Sigmoid colon (tissue), 7 donors: ENCODE measurements around the gene OR2A2. TPM values are rescaled to one million over a fixed set of nuclear protein-coding genes. Genes with fewer than 3 reads are reported as not detected.

ENCODE experiments used
- DNase-seq: peaks from one replicate; pipeline ENCODE4 v3.0.0-alpha.2; 2019
- H3K27ac ChIP-seq, 4 donors: fragments of 200-600 bp; sonication (generic); one replicate each; pipeline ENCODE4 v1.5.1; 2016 to 2019; ENCODE audit warnings: mild to moderate bottlenecking in 1 of 4
- H3K27me3 ChIP-seq, 3 donors: fragments of 200-600 bp; sonication (generic); one replicate each; pipeline ENCODE4 v1.5.1; 2019; ENCODE audit warnings: mild to moderate bottlenecking in 1 of 3
- H3K36me3 ChIP-seq, 4 donors: fragments of 200-600 bp; sonication (generic); one replicate each; pipeline ENCODE4 v1.5.1; 2016 to 2019
- H3K4me1 ChIP-seq, 4 donors: fragments of 200-600 bp; sonication (generic); one replicate each; pipeline ENCODE4 v1.5.1; 2017 to 2019
- H3K4me3 ChIP-seq, 4 donors: fragments of 200-600 bp; sonication (generic); one replicate each; pipeline ENCODE4 v1.5.1; 2017 to 2019; ENCODE audit warnings: mild to moderate bottlenecking in 2 of 4, moderate library complexity in 1 of 4
- H3K9me3 ChIP-seq, 4 donors: fragments of 200-600 bp in 3 of 4; sonication (generic) in 3 of 4; one replicate each; pipeline versions ENCODE4 v1.5.1 to v1.6.1; 2013 to 2019
- CTCF ChIP-seq, 4 experiments: fragments of 450-650 bp in 3 of 4; fragments of 200-600 bp in 1 of 4; IDR thresholded peaks; one replicate each; pipeline ENCODE4 v1.5.1; 2016 to 2019; ENCODE audit warnings: antibody characterized with exemption in 4 of 4, mild to moderate bottlenecking in 3 of 4, moderate library complexity in 2 of 4
- EP300 ChIP-seq, 4 donors: sonication (generic); formaldehyde crosslinking; IDR thresholded peaks; one replicate each; pipeline ENCODE4 v1.6.1; 2017; ENCODE audit warnings: antibody characterized with exemption in 4 of 4
- POLR2A ChIP-seq, 2 donors: fragments of 450-650 bp; IDR thresholded peaks; one replicate each; pipeline ENCODE4 v1.6.1; 2016; ENCODE audit warnings: antibody characterized with exemption in 2 of 2, mild to moderate bottlenecking in 2 of 2, moderate library complexity in 2 of 2
- POLR2AphosphoS5 ChIP-seq, 4 donors: sonication (generic); formaldehyde crosslinking; IDR thresholded peaks; one replicate each; pipeline ENCODE4 v1.6.1; 2017; ENCODE audit warnings: antibody characterized with exemption in 4 of 4
- WGBS, 2 donors: extraction: QIAGEN DNeasy Blood & Tissue Kit; methylation state at CpG; one replicate each; pipeline ENCODE4 v1.1.7; 2013; 5-methylcytosine and 5-hydroxymethylcytosine counted together
- intact Hi-C: fragments of 100-400 bp; cut with DNase I; formaldehyde crosslinking; loops from one replicate; pipeline ENCODE4 v1.15.1; 2023
- polyA plus RNA-seq, 3 donors: library from polyadenylated mRNA; stranded (reverse); fragments of 200-250 nt; gene quantifications; one replicate each; pipeline ENCODE4 v1.2.3, GENCODE V29; 2013
- total RNA-seq, 4 donors: library from RNA; depleted of rRNA; stranded (reverse); fragments of >200 nt; gene quantifications; one replicate each; pipeline ENCODE4 v1.1.0, GENCODE V29; 2016
- donor health status: healthy with polysubstance abuse.
- donor health status: Bipolar disorder and iron deficiency.
- donor health status: healthy.

OR2A2 gene
- total and polyA plus RNA-seq, 7 donors: not detected

GRCh38 chr7:144132262-144132661 is 22.9 kb downstream of the OR2A2 start:
- DNase-seq: no peak
- no peaks in the 10 kb centered on the region for H3K4me1 ChIP-seq
- no peak overlapping the region for H3K27ac ChIP-seq
- 85 to 88% methylated on average over 3 of the region's 3 CpGs for WGBS, 2 donors
- H3K4me3 ChIP-seq: no peak overlapping the region
- H3K27me3 ChIP-seq: no peaks in the 10 kb centered on the region
- H3K9me3 ChIP-seq: no peaks in the 10 kb centered on the region
- H3K36me3 ChIP-seq: no peaks in the 10 kb centered on the region
- TF ChIP-seq POLR2A (IDR thresholded peaks at IDR 0.05) (no peak), EP300 (IDR thresholded peaks at IDR 0.05) (no peak), POLR2AphosphoS5 (IDR thresholded peaks at IDR 0.05) (no peak), CTCF (IDR thresholded peaks at IDR 0.05) (no peak)
- intact Hi-C loops: no loop called here

GRCh38 chr7:144133307-144133706 is 23.9 kb downstream of the OR2A2 start:
- no peaks in the 10 kb centered on the region for H3K9me3 ChIP-seq
- no peaks in the 10 kb centered on the region for H3K27me3 ChIP-seq
- no peak for TF ChIP-seq CTCF (IDR thresholded peaks at IDR 0.05)
- no peak for TF ChIP-seq EP300 (IDR thresholded peaks at IDR 0.05)
- no peak for TF ChIP-seq POLR2A (IDR thresholded peaks at IDR 0.05)
- TF ChIP-seq POLR2AphosphoS5 (IDR thresholded peaks at IDR 0.05): no peak
- DNase-seq: no peak
- H3K4me3 ChIP-seq: no peak overlapping the region
- intact Hi-C loops: no loop called here
- no peaks in the 10 kb centered on the region for H3K4me1 ChIP-seq
- H3K36me3 ChIP-seq: no peaks in the 10 kb centered on the region
- no peak overlapping the region for H3K27ac ChIP-seq
- 82 to 92% methylated on average over 6 of the region's 6 CpGs for WGBS, 2 donors

- TF ChIP-seq POLR2AphosphoS5 (IDR thresholded peaks at IDR 0.05): no peak
- TF ChIP-seq POLR2A (IDR thresholded peaks at IDR 0.05): no peak
- TF ChIP-seq EP300 (IDR thresholded peaks at IDR 0.05): no peak
- TF ChIP-seq CTCF (IDR thresholded peaks at IDR 0.05): no peak
- Histone ChIP-seq H3K27ac (no peak overlapping the region), H3K9me3 (no peaks in the 10 kb centered on the region), H3K36me3 (no peaks in the 10 kb centered on the region), H3K27me3 (no peaks in the 10 kb centered on the region), H3K4me1 (no peaks in the 10 kb centered on the region), H3K4me3 (no peak overlapping the region)
- 85% methylated on average over 1 of the region's 1 CpG for WGBS, 2 donors
- intact Hi-C loops: no loop called here
- no peak for DNase-seq
Measured at GRCh38 chr7:144134116-144134515, 24.7 kb downstream of the OR2A2 start.

DNA sequence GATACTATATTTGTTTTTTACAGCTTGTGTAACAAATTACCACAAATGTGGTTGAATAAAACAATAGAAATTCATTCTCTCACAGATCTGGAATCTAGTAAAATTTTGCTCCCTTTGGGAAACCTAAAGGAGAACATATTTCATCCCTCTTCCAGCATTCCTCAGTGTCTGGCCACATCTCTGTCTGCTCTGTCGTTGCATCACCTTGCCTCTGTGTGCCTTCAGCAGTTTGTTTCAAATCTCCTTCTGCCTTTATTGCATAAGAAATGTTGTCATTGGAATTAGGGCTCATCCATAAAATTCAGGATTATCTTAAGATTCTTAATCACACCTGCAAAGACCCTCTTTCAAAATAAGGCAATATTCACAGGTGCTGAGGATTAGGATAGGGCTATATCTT is 28.1 kb downstream of the OR2A2 start:
- no peaks in the 10 kb centered on the region for H3K36me3 ChIP-seq
- intact Hi-C loops: no loop called here
- peaks cover 0 to 2% (median 0%) of the 10 kb centered on the region in 4 donors for H3K9me3 ChIP-seq
- no peaks in the 10 kb centered on the region for H3K4me1 ChIP-seq
- TF ChIP-seq POLR2AphosphoS5 (IDR thresholded peaks at IDR 0.05) (no peak), POLR2A (IDR thresholded peaks at IDR 0.05) (no peak), CTCF (IDR thresholded peaks at IDR 0.05) (no peak), EP300 (IDR thresholded peaks at IDR 0.05) (no peak)
- H3K27ac ChIP-seq: no peak overlapping the region
- no peak overlapping the region for H3K4me3 ChIP-seq
- H3K27me3 ChIP-seq: no peaks in the 10 kb centered on the region
- no peak for DNase-seq
- 70 to 82% methylated on average over 1 of the region's 1 CpG for WGBS, 2 donors

- Histone ChIP-seq H3K4me1 (no peaks in the 10 kb centered on the region), H3K27ac (no peak overlapping the region), H3K4me3 (no peak overlapping the region), H3K27me3 (no peaks in the 10 kb centered on the region), H3K36me3 (no peaks in the 10 kb centered on the region), H3K9me3 (peaks cover 0 to 7% (median 4%) of the 10 kb centered on the region in 4 donors)
- WGBS, 2 donors: 87% methylated on average over 3 of the region's 3 CpGs
- intact Hi-C loops: no loop called here
- DNase-seq: no peak
- TF ChIP-seq POLR2AphosphoS5 (IDR thresholded peaks at IDR 0.05): no peak
- no peak for TF ChIP-seq CTCF (IDR thresholded peaks at IDR 0.05)
- TF ChIP-seq EP300 (IDR thresholded peaks at IDR 0.05): no peak
- TF ChIP-seq POLR2A (IDR thresholded peaks at IDR 0.05): no peak
Measured at GRCh38 chr7:144142187-144142586, 32.8 kb downstream of the OR2A2 start.
